ENCODE results near the gene ENTPD6.
"Not testable (repeated sequence)": the region's sequence is repeated elsewhere in the genome, so short reads cannot be mapped to it uniquely, and the experiment has no call there.

Gene ENTPD6

GRCh38 chr20:25223179-25223661 is 27.7 kb downstream of the ENTPD6 start:
- no peak for DNase-seq

GRCh38 chr20:25223765-25224720 is 28.5 kb downstream of the ENTPD6 start:
- DNase-seq, result no peak

DNA sequence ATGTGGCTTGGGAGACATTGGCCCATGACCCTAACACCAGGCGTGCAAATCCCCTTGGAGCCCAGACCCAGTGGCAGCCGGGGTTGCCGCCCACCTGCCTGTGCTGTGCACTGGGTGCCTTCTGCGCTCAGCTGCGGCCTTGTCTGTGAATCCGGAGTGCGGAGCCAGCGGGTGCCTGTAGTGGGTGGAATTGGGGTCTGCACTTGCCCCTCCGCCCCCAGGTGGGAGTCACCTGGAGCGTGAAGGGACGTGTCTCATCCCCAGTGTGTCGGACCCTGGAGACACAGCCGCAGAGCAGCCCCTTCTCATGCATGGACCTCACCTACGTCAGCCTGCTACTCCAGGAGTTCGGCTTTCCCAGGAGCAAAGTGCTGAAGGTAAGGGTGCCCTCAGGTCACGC is 29.4 kb downstream of the ENTPD6 start:
- DNase-seq, result no peak

- no peak for DNase-seq
Observed at GRCh38 chr20:25225642-25226432, 30.3 kb downstream of the ENTPD6 start.

DNA sequence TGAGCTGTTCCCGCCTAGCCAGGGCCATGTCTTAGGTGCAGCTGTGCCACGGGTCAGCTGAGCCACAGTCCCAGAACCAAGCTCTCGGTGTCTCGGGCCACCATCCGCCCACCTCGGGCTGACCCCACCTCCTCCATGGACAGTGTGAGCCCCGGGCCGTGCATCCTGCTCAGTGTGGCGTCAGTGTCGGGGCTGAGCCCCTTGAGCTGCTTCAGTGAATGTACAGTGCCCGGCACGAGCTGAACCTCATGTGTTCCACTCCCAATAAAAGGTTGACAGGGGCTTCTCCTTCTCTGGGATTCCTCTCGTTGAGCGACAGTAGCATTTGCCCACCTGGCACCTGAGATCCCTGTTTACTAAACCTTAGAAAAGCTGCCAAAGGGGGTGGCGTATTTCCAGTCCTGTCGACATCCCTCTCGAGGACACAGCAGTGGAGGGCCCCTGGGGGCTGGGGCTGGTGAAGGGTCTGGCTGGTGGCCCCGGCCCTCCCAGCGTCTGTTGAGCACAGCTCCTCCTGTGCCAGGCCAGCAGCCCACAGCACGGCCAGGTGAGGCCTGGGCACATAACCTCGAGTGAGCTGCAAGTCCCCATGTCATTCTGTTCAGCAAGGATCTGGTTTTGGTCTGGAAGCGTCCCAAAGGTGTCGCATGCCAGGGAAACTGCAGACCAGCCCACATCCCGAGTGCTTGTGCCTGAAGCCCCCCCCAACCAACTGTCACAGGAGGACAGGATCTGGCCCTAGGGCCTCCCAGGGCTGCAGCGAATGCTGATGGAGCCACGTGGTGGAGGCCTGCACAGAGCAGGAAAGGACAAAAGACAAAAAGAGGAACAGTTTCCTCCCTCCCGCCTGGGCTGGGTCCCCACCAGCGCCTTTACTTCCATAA is 31.2 kb downstream of the ENTPD6 start:
- DNase-seq, result peak in 9 of 51 donors; percentile 9 to 31 (median 20)

- DNase-seq, result no peak
Observed at GRCh38 chr20:25227317-25227831, 31.9 kb downstream of the ENTPD6 start.

- no peak for DNase-seq
Observed at GRCh38 chr20:25229486-25230165, 34.1 kb downstream of the ENTPD6 start.

DNA sequence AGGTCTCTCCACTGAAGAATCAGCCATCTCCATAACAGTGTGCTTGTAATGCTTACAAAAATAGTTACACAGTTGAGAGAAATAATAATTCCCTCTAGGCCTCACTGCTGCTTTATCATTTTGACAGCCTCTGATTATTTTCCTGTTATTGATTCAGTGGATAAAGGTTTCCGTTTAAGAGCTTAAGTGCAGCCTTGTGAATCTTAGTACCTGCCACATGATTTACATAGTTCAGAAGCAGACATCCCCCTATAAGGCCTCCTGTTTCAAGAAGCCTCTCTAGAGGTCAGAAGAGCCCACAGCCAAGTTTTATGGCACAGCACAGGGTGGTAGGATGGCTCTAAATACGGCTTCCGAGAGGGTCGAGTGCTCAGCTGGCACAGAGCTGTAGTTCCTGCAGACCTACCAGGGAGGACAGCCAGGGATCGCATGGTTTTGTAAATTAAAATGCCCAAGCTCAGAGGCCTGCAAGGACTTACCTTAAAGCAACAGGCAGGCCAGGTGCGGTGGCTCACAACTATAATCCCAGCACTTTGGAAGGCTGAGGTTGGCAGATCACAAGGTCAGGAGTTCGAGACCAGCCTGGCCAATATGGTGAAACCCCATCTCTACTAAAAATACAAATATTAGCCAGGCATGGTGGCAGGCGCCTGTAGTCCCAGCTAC is 34.8 kb downstream of the ENTPD6 start:
- no peak for DNase-seq

GRCh38 chr20:25233016-25233772 is 37.7 kb downstream of the ENTPD6 start:
- DNase-seq, result no peak

GRCh38 chr20:25234009-25234849 is 38.7 kb downstream of the ENTPD6 start:
- DNase-seq, result not testable (repeated sequence)

DNA sequence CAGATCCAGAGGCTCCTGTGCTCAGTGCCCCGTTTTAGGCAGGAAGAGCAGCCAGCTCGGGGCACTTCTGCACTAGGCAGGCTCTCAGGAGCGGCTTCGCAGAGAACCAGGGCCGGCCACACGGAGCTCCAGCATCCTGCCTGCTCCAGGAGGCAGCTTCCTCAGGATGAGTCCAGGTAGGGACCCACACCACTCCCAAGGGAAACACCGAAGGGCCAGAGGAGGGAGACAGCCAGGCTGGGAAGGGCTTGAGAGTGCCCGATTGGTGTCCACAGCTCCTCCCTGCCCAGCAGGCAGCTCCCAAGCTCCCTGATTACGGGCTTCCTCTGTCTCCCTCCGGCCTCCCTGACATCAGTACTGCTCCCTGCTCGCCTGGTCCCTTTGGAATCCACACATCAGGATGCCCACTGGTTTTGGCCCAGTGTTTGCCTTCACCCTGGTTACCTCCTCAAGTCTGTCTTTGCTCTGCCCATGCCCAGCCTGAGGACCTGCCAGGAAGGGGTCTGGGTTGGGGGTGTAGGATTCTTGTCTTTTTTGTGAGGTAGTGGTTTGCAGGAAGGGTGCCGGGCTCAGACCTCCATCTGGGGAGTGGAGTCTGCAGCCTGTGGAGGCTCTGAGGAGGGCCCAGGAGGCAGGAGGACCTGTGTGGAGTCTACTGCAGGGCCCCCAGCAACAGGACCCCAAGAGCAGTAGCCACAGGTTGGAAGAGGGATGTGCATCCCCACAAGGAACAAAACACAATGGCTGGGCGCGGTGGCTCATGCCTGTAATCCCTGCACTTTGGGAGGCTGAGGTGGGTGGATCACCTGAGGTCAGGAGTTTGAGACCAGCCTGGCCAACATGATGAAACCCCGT is 41.2 kb downstream of the ENTPD6 start:
- DNase-seq, result no peak

DNA sequence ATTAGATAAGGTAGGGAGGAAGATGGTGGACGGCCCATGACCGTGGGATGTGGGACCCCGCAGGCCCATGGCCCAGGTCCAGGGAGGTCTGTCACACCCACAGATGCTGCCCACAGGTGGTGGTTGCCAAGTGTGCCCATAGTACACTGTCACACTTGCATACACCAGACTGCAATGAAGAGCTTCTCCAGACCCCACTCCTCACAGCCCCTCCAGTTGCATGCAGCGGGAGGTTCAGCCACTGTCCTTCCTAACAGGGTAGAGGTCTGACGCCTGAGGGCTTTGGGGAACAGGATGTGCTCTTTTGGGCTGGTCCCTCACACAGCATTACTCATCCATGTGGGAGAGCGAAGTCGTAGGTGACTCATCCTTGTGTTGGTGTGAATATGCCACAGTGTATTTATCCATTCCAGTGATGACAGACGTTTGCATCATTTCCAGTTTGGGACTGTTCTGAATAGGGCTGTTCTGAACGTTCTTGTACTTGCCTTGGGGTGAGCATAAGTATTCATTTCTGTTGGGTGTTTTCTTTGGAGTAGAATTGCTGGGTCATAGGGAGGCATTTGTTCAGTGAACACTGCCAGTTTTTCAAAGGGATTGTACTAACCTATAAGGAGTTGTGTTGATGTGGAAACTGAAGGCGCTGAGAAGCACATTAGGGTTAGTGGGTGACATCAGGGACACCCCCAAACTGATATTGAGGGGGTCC is 42.3 kb downstream of the ENTPD6 start:
- peak in 5 of 51 donors; percentile 17 to 59 (median 33) for DNase-seq

DNA sequence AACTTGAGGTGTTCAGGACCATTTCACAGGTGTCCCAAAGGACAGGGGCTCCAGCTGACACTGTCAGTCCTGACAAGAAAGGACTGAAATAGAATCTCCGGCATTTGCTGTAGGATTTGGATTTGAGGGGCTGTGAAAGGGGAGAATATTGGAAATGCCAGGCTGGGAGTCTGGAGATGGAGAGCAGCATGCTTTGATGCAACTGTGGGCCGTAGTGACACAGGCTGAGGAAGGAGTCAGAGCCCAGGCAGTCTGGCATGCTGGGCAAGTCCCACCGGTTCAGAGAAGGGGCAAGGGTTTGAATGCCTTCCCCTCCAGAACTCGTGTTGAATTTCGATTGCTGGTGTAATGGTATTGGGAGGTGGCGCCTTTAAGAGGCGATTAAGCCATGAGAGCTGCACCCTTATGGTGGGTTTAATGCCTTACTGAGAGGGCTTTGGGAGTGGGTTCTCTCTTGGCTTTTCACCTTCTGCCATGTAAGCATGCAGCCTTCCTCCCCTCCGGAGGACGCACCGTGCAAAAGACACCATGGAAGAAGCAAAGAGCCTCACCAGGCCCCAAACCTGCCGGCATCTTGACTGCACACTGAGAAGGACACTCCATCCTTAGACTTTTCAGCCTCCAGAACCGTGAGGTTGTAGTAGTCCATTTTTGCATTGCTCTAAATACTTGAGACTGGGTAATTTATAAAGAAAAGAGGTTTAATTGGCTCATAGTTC is 43.0 kb downstream of the ENTPD6 start:
- no peak for DNase-seq

- DNase-seq, result no peak
Observed at GRCh38 chr20:25239387-25240370, 44.2 kb downstream of the ENTPD6 start.

Measured in hypothalamus (tissue), 51 donors.